OCI-LY1 (cell line): ENCODE data around the gene TDRKH.

Source experiments
- H2AFZ ChIP-seq: fragments of 200-600 bp; sonication (generic), shearing (Covaris generic); 2 replicates; pipeline ENCODE4 v1.6.0; 2014; ENCODE audit warnings: antibody characterized with exemption, mild to moderate bottlenecking, low read length
- H3F3A ChIP-seq: fragments of 200-600 bp; sonication (generic), shearing (Covaris generic); 2 replicates; pipeline ENCODE4 v1.6.0; 2014; ENCODE audit warnings: mild to moderate bottlenecking, antibody characterized with exemption, low read length, moderate library complexity; ENCODE audit not compliant: insufficient read depth
- H3K27ac ChIP-seq: fragments of 200-600 bp; sonication (generic); 2 replicates; pipeline ENCODE4 v1.5.1; 2014; ENCODE audit warnings: low read length, mixed run types, mild to moderate bottlenecking, low read depth; ENCODE audit not compliant: poor library complexity, severe bottlenecking
- H3K27me3 ChIP-seq: fragments of 200-600 bp; sonication (generic); 2 replicates; pipeline ENCODE4 v1.6.0; 2014; ENCODE audit warnings: antibody characterized with exemption, mild to moderate bottlenecking, low read length, moderate library complexity; ENCODE audit not compliant: insufficient read depth
- H3K36me3 ChIP-seq: fragments of 200-600 bp; sonication (generic); 2 replicates; pipeline ENCODE4 v1.6.1; 2014; ENCODE audit warnings: mild to moderate bottlenecking, antibody characterized with exemption, low read length, moderate library complexity, mixed read lengths; ENCODE audit not compliant: insufficient read depth
- H3K4me1 ChIP-seq: fragments of 200-600 bp; sonication (generic); 2 replicates; pipeline ENCODE4 v1.5.1; 2014; ENCODE audit warnings: mild to moderate bottlenecking, low read length, moderate library complexity; ENCODE audit not compliant: insufficient read depth, severe bottlenecking
- H3K4me2 ChIP-seq: fragments of 200-600 bp; sonication (generic), shearing (Covaris generic); 2 replicates; pipeline ENCODE4 v1.6.1; 2014; ENCODE audit warnings: low read length
- H3K4me3 ChIP-seq: fragments of 200-600 bp; sonication (generic); 2 replicates; pipeline ENCODE4 v1.5.1; 2014; ENCODE audit warnings: low read length, low read depth, mild to moderate bottlenecking, mixed read lengths; ENCODE audit not compliant: poor library complexity, severe bottlenecking
- H3K79me2 ChIP-seq: fragments of 200-600 bp; shearing (Covaris generic); 2 replicates; pipeline ENCODE4 v1.6.1; 2016; ENCODE audit warnings: mixed run types, low read length, mixed read lengths; ENCODE audit not compliant: insufficient read depth
- H3K9ac ChIP-seq: fragments of 200-600 bp; sonication (generic), shearing (Covaris generic); 2 replicates; pipeline ENCODE4 v1.6.1; 2014; ENCODE audit warnings: mild to moderate bottlenecking, low read length, mixed read lengths
- H3K9me2 ChIP-seq: fragments of 200-600 bp; sonication (generic), shearing (Covaris generic); 2 replicates; pipeline ENCODE4 v1.6.1; 2014; ENCODE audit warnings: low read depth, mild to moderate bottlenecking, low read length, mixed read lengths
- H3K9me3 ChIP-seq: fragments of 200-600 bp; shearing (Covaris generic); 2 replicates; pipeline ENCODE4 v1.6.1; 2014; ENCODE audit warnings: low read length, mixed read lengths
- H4K20me1 ChIP-seq: fragments of 200-600 bp; sonication (generic), shearing (Covaris generic); 2 replicates; pipeline ENCODE4 v1.6.0; 2016; ENCODE audit warnings: mild to moderate bottlenecking, low read length; ENCODE audit not compliant: insufficient read depth
- EZH2 ChIP-seq: fragments of 200-600 bp; sonication (generic), shearing (Covaris generic); IDR thresholded peaks from 2 replicates; pipeline ENCODE4 v1.8.0; 2017; ENCODE audit warnings: borderline replicate concordance, mixed run types, mild to moderate bottlenecking, antibody characterized with exemption, low read length, moderate library complexity, mixed read lengths
- TF ChIP-seq, protein P1 (sequence below): fragments of 200-600 bp; sonication (generic), shearing (Covaris generic); IDR thresholded peaks from 2 replicates; pipeline ENCODE4 v1.5.1; 2017; ENCODE audit warnings: mild to moderate bottlenecking, antibody characterized with exemption, low read length, moderate library complexity, mixed read lengths

The TDRKH gene

DNA sequence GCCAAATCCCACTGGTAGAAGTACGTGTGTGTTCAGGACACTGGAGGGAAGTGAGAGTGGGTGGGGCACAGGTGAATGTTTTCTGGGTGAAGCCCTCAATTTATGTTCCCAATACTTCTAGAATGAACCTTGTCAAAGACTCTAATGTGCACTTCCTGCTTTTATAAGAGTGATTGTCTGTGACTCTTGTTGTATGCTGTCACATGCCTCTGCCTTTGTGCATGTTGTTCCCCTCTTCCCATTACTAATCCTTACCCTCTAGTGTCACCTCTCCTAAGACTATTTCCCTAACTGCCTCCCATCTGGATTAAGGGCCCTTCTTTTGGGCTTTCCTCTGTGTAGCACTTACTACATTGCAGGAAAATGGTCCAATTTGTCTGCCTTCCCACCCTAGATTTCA is 17.5 kb upstream of the TDRKH start:
- TF ChIP-seq EZH2, result no peak
- TF ChIP-seq, protein P1, sequence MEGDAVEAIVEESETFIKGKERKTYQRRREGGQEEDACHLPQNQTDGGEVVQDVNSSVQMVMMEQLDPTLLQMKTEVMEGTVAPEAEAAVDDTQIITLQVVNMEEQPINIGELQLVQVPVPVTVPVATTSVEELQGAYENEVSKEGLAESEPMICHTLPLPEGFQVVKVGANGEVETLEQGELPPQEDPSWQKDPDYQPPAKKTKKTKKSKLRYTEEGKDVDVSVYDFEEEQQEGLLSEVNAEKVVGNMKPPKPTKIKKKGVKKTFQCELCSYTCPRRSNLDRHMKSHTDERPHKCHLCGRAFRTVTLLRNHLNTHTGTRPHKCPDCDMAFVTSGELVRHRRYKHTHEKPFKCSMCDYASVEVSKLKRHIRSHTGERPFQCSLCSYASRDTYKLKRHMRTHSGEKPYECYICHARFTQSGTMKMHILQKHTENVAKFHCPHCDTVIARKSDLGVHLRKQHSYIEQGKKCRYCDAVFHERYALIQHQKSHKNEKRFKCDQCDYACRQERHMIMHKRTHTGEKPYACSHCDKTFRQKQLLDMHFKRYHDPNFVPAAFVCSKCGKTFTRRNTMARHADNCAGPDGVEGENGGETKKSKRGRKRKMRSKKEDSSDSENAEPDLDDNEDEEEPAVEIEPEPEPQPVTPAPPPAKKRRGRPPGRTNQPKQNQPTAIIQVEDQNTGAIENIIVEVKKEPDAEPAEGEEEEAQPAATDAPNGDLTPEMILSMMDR, result no peak
- H3K4me2 ChIP-seq, result no peak overlapping the region
- H3K27me3 ChIP-seq, result 0 out of 2 replicates have a peak, but pooled peaks cover 4% of the 10 kb centered on the region
- no peak overlapping the region for H3K9ac ChIP-seq
- H3K36me3 ChIP-seq, result no peaks in the 10 kb centered on the region
- no peak overlapping the region for H2AFZ ChIP-seq
- H3K4me1 ChIP-seq, result no peaks in the 10 kb centered on the region
- no peaks in the 10 kb centered on the region for H4K20me1 ChIP-seq
- no peak overlapping the region for H3K4me3 ChIP-seq
- no peaks in the 10 kb centered on the region for H3F3A ChIP-seq
- no peaks in the 10 kb centered on the region for H3K79me2 ChIP-seq
- no peaks in the 10 kb centered on the region for H3K9me3 ChIP-seq
- no peaks in the 10 kb centered on the region for H3K9me2 ChIP-seq
- H3K27ac ChIP-seq, result no peak overlapping the region

DNA sequence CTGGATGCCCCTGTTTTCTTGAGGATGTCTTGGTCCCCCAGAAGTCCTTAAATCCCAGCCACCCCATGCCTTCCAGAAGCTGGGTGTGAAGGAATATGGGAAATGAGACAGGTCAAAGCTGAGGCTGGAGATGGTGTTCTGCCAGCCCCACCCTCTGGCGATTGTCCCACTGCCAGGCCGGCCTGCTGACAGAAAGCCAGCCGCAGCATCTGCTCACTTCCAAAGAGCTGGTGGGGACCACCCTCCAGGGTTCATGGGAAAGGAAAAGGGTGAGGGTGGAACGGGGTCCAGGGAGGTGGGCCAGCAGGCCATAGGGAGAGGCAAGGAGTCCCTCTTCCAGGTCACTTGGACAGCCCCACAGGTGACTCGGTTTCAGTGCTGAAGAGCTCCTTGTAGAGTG is 16.8 kb upstream of the TDRKH start:
- Histone ChIP-seq H4K20me1 (no peaks in the 10 kb centered on the region), H3K27me3 (0 out of 2 replicates have a peak, but pooled peaks cover 7% of the 10 kb centered on the region), H3K9ac (no peak overlapping the region), H3K36me3 (no peaks in the 10 kb centered on the region), H3K4me3 (no peak overlapping the region), H3K79me2 (no peaks in the 10 kb centered on the region), H3K4me2 (no peak overlapping the region), H3K9me2 (no peaks in the 10 kb centered on the region), H3K9me3 (no peaks in the 10 kb centered on the region), H3K27ac (no peak overlapping the region), H2AFZ (no peak overlapping the region), H3F3A (no peaks in the 10 kb centered on the region), H3K4me1 (no peaks in the 10 kb centered on the region)
- no peak for TF ChIP-seq EZH2
- TF ChIP-seq, protein P1, result no peak

DNA sequence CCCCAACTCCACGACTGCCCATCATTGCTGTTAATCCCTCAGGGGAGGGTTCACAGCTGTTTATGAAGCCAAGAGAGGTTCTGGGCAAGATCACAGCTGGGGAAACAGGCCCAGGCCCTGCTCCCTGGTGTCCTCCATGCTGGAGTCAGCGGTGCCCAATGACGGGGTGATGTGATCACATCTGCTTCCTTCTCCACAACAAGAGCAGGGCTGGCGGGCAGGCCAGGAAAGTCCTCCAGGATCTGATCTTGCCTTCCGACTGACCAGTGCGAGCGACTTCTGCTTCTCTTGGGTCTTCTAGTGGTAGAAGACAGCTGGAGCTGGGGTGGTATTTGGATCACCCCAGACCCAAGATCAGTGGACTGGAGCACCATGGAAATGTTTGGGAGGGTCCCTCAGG is 15.9 kb upstream of the TDRKH start:
- Histone ChIP-seq H3K4me1 (no peaks in the 10 kb centered on the region), H3K36me3 (no peaks in the 10 kb centered on the region), H2AFZ (no peak overlapping the region), H3K9ac (no peak overlapping the region), H3K9me3 (no peaks in the 10 kb centered on the region), H3F3A (no peaks in the 10 kb centered on the region), H4K20me1 (no peaks in the 10 kb centered on the region), H3K9me2 (no peaks in the 10 kb centered on the region), H3K27me3 (0 out of 2 replicates have a peak, but pooled peaks cover 8% of the 10 kb centered on the region), H3K27ac (no peak overlapping the region), H3K79me2 (no peaks in the 10 kb centered on the region), H3K4me2 (no peak overlapping the region), H3K4me3 (no peak overlapping the region)
- TF ChIP-seq, protein P1, result no peak
- TF ChIP-seq EZH2, result no peak
